HG03442 (cell line): ENCODE results near the gene TNNT2.

Experiments used
- ATAC-seq: cut with Tn5 transposase; IDR thresholded peaks from one replicate; pipeline ENCODE4 v1.9.1; 2021; ENCODE audit warnings: mild to moderate bottlenecking, moderate library complexity; ENCODE audit not compliant: unreplicated experiment

TNNT2 gene

GRCh38 chr1:201404055-201404454 is 26.6 kb upstream of the TNNT2 start:
- no peak for ATAC-seq

GRCh38 chr1:201403359-201403758 is 25.9 kb upstream of the TNNT2 start:
- no peak for ATAC-seq

- no peak for ATAC-seq
These were observed 24.2 kb upstream of the TNNT2 start for GRCh38 chr1:201401700-201402099.

GRCh38 chr1:201400852-201401230 is 23.4 kb upstream of the TNNT2 start:
- ATAC-seq = no peak

GRCh38 chr1:201400212-201400851 is 22.9 kb upstream of the TNNT2 start:
- ATAC-seq = no peak

GRCh38 chr1:201399352-201400126 is 22.1 kb upstream of the TNNT2 start:
- ATAC-seq = no peak

GRCh38 chr1:201399018-201399351 is 21.5 kb upstream of the TNNT2 start, which contains the start of gene LAD1:
TSS of gene LAD1 (minus strand) at chr1:201399324. CDS start at chr1:201399306, 18 bp downstream.
- ATAC-seq = no peak

GRCh38 chr1:201397675-201398074 is 20.2 kb upstream of the TNNT2 start:
- ATAC-seq = no peak

GRCh38 chr1:201396861-201397464 is 19.5 kb upstream of the TNNT2 start:
- ATAC-seq = no peak

GRCh38 chr1:201395936-201396335 is 18.5 kb upstream of the TNNT2 start:
- ATAC-seq = no peak

GRCh38 chr1:201394591-201394990 is 17.1 kb upstream of the TNNT2 start:
- ATAC-seq = no peak

GRCh38 chr1:201393076-201393475 is 15.6 kb upstream of the TNNT2 start:
- ATAC-seq = no peak

- no peak for ATAC-seq
These were observed 14.4 kb upstream of the TNNT2 start for GRCh38 chr1:201391651-201392511.

GRCh38 chr1:201391225-201391624 is 13.7 kb upstream of the TNNT2 start:
- no peak for ATAC-seq

GRCh38 chr1:201389051-201389450 is 11.6 kb upstream of the TNNT2 start:
- no peak for ATAC-seq

- ATAC-seq = no peak
These were observed 8.7 kb upstream of the TNNT2 start for GRCh38 chr1:201386208-201386607.

GRCh38 chr1:201385299-201385891 is 7.9 kb upstream of the TNNT2 start:
- ATAC-seq = peak; percentile 79

- ATAC-seq = no peak
These were observed 6.9 kb upstream of the TNNT2 start for GRCh38 chr1:201384406-201384782.

- no peak for ATAC-seq
These were observed 6.3 kb upstream of the TNNT2 start for GRCh38 chr1:201383647-201384405.

GRCh38 chr1:201381130-201381529 is 3.6 kb upstream of the TNNT2 start:
- ATAC-seq = no peak
